HepG2 (cell line): ENCODE data around the gene DCTN1. TPM values are rescaled to one million over a fixed set of nuclear protein-coding genes. Genes with fewer than 3 reads are reported as not detected.
A peak's percentile ranks its signal among the peaks of the same experiment; 100 is the strongest.

Source experiments
- ATAC-seq: fragments of 200-7000 bp; cut with Tn5 transposase; 3 replicates; pipeline ENCODE4 v1.9.1; 2020; ENCODE audit warnings: mild to moderate bottlenecking, moderate library complexity
- BruUV-seq: library from RNA; stranded (reverse); fragments of 400-500 nt; replicated peaks from 2 replicates; lab custom pipeline; 2021; lab: Mats Ljungman, UMichigan
- CTCF ChIA-PET: fragments of 300-600 bp; formaldehyde crosslinking; extraction: SDS; loops from one replicate; lab custom pipeline; 2021; ENCODE audit warnings: low total read pairs, inconsistent platforms, low intra/inter-chr PET ratio; lab: Yijun Ruan, JAX
- POLR2A ChIA-PET: fragments of 350-600 bp; sonication (Branson Sonifier 250); formaldehyde crosslinking; loops from one replicate; lab custom pipeline; 2020; ENCODE audit warnings: antibody characterized with exemption, inconsistent platforms; lab: Yijun Ruan, JAX
- DNase-seq: peaks from one replicate; pipeline ENCODE4 v3.0.0-alpha.2; 2015; ENCODE audit warnings: low spot score
- FAIRE-seq: peaks from 3 replicates; lab custom pipeline; 2011; peaks lifted over from hg19 to GRCh38; lab: Jason Lieb, UNC
- H2AFZ ChIP-seq: one replicate; pipeline ENCODE4 v1.6.1; 2011; ENCODE audit warnings: low read length, inconsistent platforms
- H3K27ac ChIP-seq: fragments of 300-600 bp; 3 replicates; pipeline ENCODE4 v1.8.0; 2011; ENCODE audit warnings: mixed run types, mild to moderate bottlenecking, mixed read lengths, low read length, inconsistent platforms; ENCODE audit not compliant: insufficient read depth; ENCODE audit errors: extremely low read length
- H3K27me3 ChIP-seq, 2 experiments: fragments of 200-600 bp in 1 of 2; 2 replicates in 1 of 2; 3 replicates in 1 of 2; pipeline versions ENCODE4 v1.6.0 to v1.8.0; 2011; ENCODE audit warnings: low read length in 2 of 2, mild to moderate bottlenecking in 2 of 2, moderate library complexity in 2 of 2, inconsistent platforms in 1 of 2; ENCODE audit not compliant: insufficient read depth in 2 of 2, control insufficient read depth in 1 of 2
- H3K36me3 ChIP-seq, 2 experiments: fragments of 200-600 bp in 1 of 2; replicated peaks in 1 of 2; 2 replicates in 1 of 2; 3 replicates in 1 of 2; pipeline versions ENCODE4 v1.5.1 to v1.8.0; 2011; ENCODE audit warnings: low read length in 2 of 2, inconsistent platforms in 1 of 2; ENCODE audit not compliant: insufficient read depth in 2 of 2, control insufficient read depth in 1 of 2
- H3K4me1 ChIP-seq: 2 replicates; pipeline ENCODE4 v1.5.1; 2012; ENCODE audit warnings: low read length, inconsistent platforms; ENCODE audit not compliant: insufficient read depth
- H3K4me2 ChIP-seq: 2 replicates; pipeline ENCODE4 v1.6.0; 2011; ENCODE audit warnings: low read depth, low read length, inconsistent platforms
- H3K4me3 ChIP-seq, 3 experiments: fragments of 200-600 bp in 1 of 3; sonication (generic), shearing (Covaris generic) in 1 of 3; replicated peaks in 1 of 3; 2 replicates each; pipeline ENCODE4 v1.5.1; 2011 to 2016; ENCODE audit warnings: low read length in 3 of 3, inconsistent platforms in 2 of 3, low read depth in 2 of 3, mild to moderate bottlenecking in 2 of 3, control low read depth in 1 of 3, mixed read lengths in 1 of 3; ENCODE audit not compliant: insufficient read depth in 1 of 3
- H3K79me2 ChIP-seq: one replicate; pipeline ENCODE4 v1.6.1; 2011; ENCODE audit warnings: low read length, inconsistent platforms; ENCODE audit not compliant: insufficient read depth
- H3K9ac ChIP-seq: 2 replicates; pipeline ENCODE4 v1.6.0; 2011; ENCODE audit warnings: mild to moderate bottlenecking, low read depth, low read length, inconsistent platforms; ENCODE audit not compliant: insufficient read depth
- H3K9me3 ChIP-seq: 2 replicates; pipeline ENCODE4 v1.5.1; 2012; ENCODE audit warnings: mild to moderate bottlenecking, low read length
- H4K20me1 ChIP-seq: 2 replicates; pipeline ENCODE4 v1.6.0; 2011; ENCODE audit warnings: inconsistent platforms, mild to moderate bottlenecking, low read length, moderate library complexity; ENCODE audit not compliant: insufficient read depth
- ERF ChIP-seq: IDR thresholded peaks from 2 replicates; pipeline ENCODE4 v1.6.1; 2018; ENCODE audit warnings: missing biosample characterization, missing genetic modification reagents
- GABPB1 ChIP-seq: IDR thresholded peaks from 2 replicates; pipeline ENCODE4 v1.6.1; 2016; ENCODE audit warnings: mild to moderate bottlenecking, missing genetic modification reagents, moderate library complexity, missing compliant biosample characterization
- GATAD2A ChIP-seq: IDR thresholded peaks from 2 replicates; pipeline ENCODE4 v1.6.1; 2016
- HDAC6 ChIP-seq: fragments of 200-600 bp; sonication (generic); IDR thresholded peaks from 2 replicates; pipeline ENCODE4 v1.7.0; 2017; ENCODE audit warnings: mild to moderate bottlenecking, antibody characterized with exemption, low read length, low read depth
- PBX3 ChIP-seq: sonication (generic); formaldehyde crosslinking; IDR thresholded peaks from 2 replicates; pipeline ENCODE4 v1.8.1; 2023; ENCODE audit warnings: missing genetic modification reagents, inconsistent platforms, borderline replicate concordance
- TP53 ChIP-seq: sonication (generic); formaldehyde crosslinking; conservative IDR thresholded peaks from 2 replicates; pipeline ENCODE4 v1.4.0; 2020; ENCODE audit warnings: missing genetic modification reagents
- ZNF557 ChIP-seq: sonication (generic); formaldehyde crosslinking; IDR thresholded peaks from 2 replicates; pipeline ENCODE4 v1.4.0; 2020; ENCODE audit warnings: missing genetic modification reagents
- ZSCAN25 ChIP-seq: sonication (generic); formaldehyde crosslinking; IDR thresholded peaks from 2 replicates; pipeline ENCODE4 v1.8.0; 2022; ENCODE audit warnings: mild to moderate bottlenecking, missing genetic modification reagents
- WGBS: methylation state at CpG from one replicate; pipeline ENCODE4 v1.1.6; 2017; ENCODE audit warnings: low lambda C conversion rate; 5-methylcytosine and 5-hydroxymethylcytosine counted together
- in situ Hi-C: cut with HindIII; loops from 2 replicates; pipeline ENCODE4 v1.10.0; 2017; ENCODE audit warnings: low pct_unique_long_range_greater_than_20kb; ENCODE audit not compliant: extremely low pct_ligation_motif_present
- intact Hi-C: fragments of 100-400 bp; cut with micrococcal nuclease; formaldehyde crosslinking; loops from one replicate; pipeline ENCODE4 v1.10.0; 2022; ENCODE audit not compliant: unreplicated experiment
- polyA plus RNA-seq, 8 experiments: library from polyadenylated mRNA; depleted of rRNA in 3 of 8; stranded (reverse) in 7 of 8; unstranded in 1 of 8; fragments of >200 nt; fragmentation: Illumina TruSeq in 4 of 8; extraction: Trizol in 4 of 8; gene quantifications; 2 replicates each; pipeline versions ENCODE4 v1.2.1 to v1.2.3, GENCODE V29; 2011 to 2016; ENCODE audit warnings: low read depth in 4 of 8, missing spikeins in 1 of 8, mixed read lengths in 1 of 8; ENCODE audit not compliant: insufficient read depth in 1 of 8
- total RNA-seq, 5 experiments: library from RNA; depleted of rRNA; stranded (reverse); fragments of >200 nt; fragmentation: Illumina TruSeq; extraction: Trizol; gene quantifications; 2 replicates each; pipeline ENCODE4 v1.2.3, GENCODE V29; 2016; ENCODE audit warnings: low read depth in 1 of 5

The DCTN1 gene
- total and polyA plus RNA-seq, 2 of the 13 experiments (the other 11 are each of a cell fraction or from before 2014, with no cell fraction given) = 73.2 to 122 TPM

DNA sequence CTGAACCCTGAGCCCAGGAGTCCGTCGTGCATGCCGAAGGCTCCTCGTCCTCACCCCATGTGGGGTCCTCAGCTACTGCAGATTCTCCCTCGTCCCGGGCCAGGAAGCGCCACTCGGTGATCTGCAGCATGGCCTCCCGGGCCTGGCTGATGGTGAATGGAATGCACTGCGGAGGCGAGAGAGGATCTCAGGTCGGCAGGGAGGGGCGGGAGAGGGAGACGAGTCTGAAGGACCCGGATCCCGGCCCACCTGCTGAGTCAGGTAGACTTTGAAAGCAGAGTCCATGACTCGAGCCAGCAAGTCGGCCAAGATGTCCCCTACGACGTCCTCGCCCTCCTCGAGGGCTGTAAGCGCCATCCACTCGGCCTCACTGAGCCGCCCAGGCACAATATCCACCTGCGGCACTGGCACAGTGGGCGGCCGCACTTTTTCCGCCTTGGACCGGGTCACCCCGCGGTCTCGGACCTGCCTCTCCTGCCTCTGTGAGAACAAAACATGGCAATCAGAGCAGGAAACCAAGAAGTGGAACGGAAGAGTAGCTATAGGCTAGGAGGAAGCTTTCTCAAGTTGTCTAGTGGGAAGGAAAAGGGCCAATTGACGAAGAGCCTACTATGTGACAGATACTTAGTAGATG lies 35.8 kb upstream of the DCTN1 start (continued):
- TF ChIP-seq PBX3 (CRISPR knock-in tag) = no peak
- no peak for TF ChIP-seq GATAD2A (CRISPR knock-in tag)

GRCh38 chr2:74414881-74415761 lies 35.0 kb upstream of the DCTN1 start:
- intact Hi-C loops = no loop called here
- DNase-seq (no peak), FAIRE-seq (no peak), ATAC-seq (no peak)
- no peak overlapping the region for H3K27ac ChIP-seq
- H3K9me3 ChIP-seq = no peaks in the 10 kb centered on the region
- WGBS = 85% methylated on average over 51 of the region's 66 CpGs
- ChIA-PET POLR2A (no interaction called here), CTCF (no interaction called here)
- H3K27me3 ChIP-seq = peaks cover 0 to 7% of the 10 kb centered on the region in 2 experiments; a peak in 3 of 5 replicates
- H3K36me3 ChIP-seq = no peaks in the 10 kb centered on the region
- no peak overlapping the region for H3K4me3 ChIP-seq
- TF ChIP-seq HDAC6 (no peak), GABPB1 (CRISPR knock-in tag) (peak; percentile 20; the same call in 1 of the 2 replicates), ZNF557 (CRISPR knock-in tag) (no peak), TP53 (CRISPR knock-in tag) (no peak), ERF (CRISPR knock-in tag) (no peak), ZSCAN25 (CRISPR knock-in tag) (no peak)
- BruUV-seq = no TSS peak
- no peak overlapping the region for H3K4me2 ChIP-seq
- H3K9ac ChIP-seq = no peak overlapping the region
- H3K4me1 ChIP-seq = peaks cover 29% of the 10 kb centered on the region
- no peaks in the 10 kb centered on the region for H3K79me2 ChIP-seq
- in situ Hi-C loops = no loop called here
- no peaks in the 10 kb centered on the region for H4K20me1 ChIP-seq
- H2AFZ ChIP-seq = no peak overlapping the region
